ENCODE measurements around the gene PDXK. TPM values are rescaled to one million over a fixed set of nuclear protein-coding genes. Genes with fewer than 3 reads are reported as not detected.

Gene PDXK
- total RNA-seq, 4 donors from 2014 or later: 42.9 to 114 (median 82.0) TPM

DNA sequence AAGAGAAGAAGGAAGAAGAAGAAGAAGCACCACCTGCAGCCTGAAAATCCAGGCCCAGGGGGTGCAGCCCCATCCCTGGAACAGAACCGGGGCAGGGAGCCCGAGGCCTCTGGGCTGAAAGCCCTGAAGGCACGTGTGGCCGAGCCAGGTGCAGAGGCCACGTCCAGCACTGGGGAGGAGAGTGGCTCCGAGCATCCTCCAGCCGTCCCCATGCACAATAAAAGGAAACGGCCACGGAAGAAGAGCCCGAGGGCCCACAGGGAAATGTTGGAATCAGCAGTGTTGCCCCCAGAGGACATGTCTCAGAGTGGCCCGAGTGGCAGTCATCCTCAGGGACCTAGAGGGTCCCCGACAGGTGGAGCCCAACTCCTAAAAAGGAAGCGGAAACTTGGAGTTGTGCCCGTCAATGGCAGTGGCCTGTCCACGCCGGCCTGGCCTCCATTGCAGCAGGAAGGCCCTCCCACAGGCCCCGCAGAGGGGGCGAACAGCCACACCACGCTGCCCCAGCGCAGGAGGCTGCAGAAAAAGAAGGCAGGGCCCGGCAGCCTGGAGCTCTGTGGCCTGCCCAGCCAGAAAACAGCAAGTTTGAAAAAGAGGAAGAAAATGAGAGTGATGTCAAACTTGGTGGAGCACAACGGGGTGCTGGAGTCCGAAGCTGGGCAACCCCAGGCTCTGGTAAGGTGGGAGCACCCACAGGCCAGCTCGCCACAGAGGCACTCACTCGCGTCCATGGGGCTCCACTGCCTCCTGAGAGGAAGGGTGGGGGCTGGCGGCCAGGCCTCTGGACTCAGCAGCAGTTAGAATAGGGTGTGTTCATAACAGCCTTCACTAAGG lies 31.1 kb upstream of the PDXK start:
- peaks cover 30 to 100% (median 53%) of the 10 kb centered on the region in 3 donors for H3K36me3 ChIP-seq
- no peak for DNase-seq
- no peaks in the 10 kb centered on the region for H3K27me3 ChIP-seq
- TF ChIP-seq, protein P1, sequence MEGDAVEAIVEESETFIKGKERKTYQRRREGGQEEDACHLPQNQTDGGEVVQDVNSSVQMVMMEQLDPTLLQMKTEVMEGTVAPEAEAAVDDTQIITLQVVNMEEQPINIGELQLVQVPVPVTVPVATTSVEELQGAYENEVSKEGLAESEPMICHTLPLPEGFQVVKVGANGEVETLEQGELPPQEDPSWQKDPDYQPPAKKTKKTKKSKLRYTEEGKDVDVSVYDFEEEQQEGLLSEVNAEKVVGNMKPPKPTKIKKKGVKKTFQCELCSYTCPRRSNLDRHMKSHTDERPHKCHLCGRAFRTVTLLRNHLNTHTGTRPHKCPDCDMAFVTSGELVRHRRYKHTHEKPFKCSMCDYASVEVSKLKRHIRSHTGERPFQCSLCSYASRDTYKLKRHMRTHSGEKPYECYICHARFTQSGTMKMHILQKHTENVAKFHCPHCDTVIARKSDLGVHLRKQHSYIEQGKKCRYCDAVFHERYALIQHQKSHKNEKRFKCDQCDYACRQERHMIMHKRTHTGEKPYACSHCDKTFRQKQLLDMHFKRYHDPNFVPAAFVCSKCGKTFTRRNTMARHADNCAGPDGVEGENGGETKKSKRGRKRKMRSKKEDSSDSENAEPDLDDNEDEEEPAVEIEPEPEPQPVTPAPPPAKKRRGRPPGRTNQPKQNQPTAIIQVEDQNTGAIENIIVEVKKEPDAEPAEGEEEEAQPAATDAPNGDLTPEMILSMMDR (IDR thresholded peaks at IDR 0.05): no peak
- TF ChIP-seq POLR2A (IDR thresholded peaks at IDR 0.05): no peak
- H3K4me3 ChIP-seq: no peak overlapping the region
- WGBS, 2 donors: 85 to 97% methylated on average over 13 to 21 of the region's 27 CpGs
- H3K4me1 ChIP-seq: no peaks in the 10 kb centered on the region
- intact Hi-C loops (cut with DNase I): no loop called here
- no peaks in the 10 kb centered on the region for H3K9me3 ChIP-seq
- peak overlapping the region in 1 of 4 donors; percentile 22 for H3K27ac ChIP-seq

DNA sequence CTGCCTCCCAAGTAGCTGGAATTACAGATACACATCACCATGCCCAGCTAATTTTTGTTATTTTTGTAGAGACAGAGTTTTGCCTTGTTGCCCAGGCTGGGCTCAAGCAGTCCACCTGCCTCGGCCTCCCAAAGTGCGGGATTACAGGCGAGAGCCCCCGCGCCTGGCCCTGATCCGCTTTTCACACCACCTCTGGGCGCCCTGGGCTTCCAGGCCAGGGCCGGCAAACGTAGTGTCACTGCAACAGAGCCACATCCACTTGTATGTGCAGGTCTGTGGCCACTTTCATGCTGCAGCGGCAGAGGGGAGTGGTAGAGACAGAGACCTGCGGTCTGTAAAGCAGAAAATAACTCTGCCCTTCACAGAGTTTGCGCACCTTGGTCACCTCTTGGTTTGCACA lies 30.0 kb upstream of the PDXK start:
- WGBS, 2 donors: 94 to 98% methylated on average over 6 to 10 of the region's 12 CpGs
- no peak for DNase-seq
- no peak for TF ChIP-seq POLR2A (IDR thresholded peaks at IDR 0.05)
- TF ChIP-seq, protein P1 (IDR thresholded peaks at IDR 0.05): no peak
- Histone ChIP-seq H3K9me3 (no peaks in the 10 kb centered on the region), H3K27ac (no peak overlapping the region), H3K4me1 (no peaks in the 10 kb centered on the region), H3K27me3 (no peaks in the 10 kb centered on the region), H3K36me3 (peaks cover 30 to 100% (median 54%) of the 10 kb centered on the region in 3 donors), H3K4me3 (no peak overlapping the region)
- intact Hi-C loops (cut with DNase I): no loop called here

DNA sequence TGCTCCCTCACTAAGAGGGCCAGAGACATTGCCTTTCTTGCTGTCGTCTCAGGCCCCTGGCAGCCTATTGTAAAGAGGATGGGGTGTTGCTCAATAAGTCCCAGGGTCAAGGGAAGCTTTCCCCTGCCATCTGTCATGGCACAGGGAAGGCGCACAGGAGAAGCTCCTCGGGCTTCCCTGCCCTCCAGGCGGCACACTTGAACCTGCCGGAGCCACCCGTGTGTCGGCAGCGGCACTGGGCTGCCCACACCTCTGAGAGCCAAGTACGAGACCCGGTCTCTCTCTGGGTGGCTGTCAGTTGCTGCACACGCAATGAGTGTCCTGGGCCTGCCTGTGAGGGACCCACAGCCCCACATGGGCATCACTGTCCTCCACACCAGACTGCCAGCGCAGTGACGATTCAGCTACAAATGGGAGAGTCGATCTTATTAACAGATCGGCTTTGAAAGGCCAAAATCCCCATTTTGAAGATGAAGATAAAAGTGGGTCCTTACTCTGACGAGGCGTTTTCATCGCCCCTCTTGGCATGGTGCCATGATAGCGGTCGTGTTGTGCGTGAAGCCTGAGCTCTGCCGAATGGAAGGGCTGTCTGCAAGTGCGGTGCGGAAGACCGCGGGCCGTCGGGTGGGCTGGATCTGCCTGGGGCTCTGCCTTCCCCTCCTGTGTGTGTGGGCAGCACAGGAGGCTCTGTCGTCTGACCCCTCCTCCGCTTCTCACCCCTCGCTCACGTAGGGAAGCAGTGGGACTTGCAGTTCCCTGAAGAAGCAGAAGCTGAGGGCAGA lies 29.2 kb upstream of the PDXK start:
- intact Hi-C loops (cut with DNase I): no loop called here
- Histone ChIP-seq H3K9me3 (no peaks in the 10 kb centered on the region), H3K27ac (no peak overlapping the region), H3K4me1 (no peaks in the 10 kb centered on the region), H3K36me3 (peaks cover 30 to 100% (median 55%) of the 10 kb centered on the region in 3 donors), H3K4me3 (no peak overlapping the region), H3K27me3 (no peaks in the 10 kb centered on the region)
- DNase-seq: no peak
- 88 to 96% methylated on average over 15 to 20 of the region's 32 CpGs for WGBS, 2 donors
- TF ChIP-seq, protein P1 (IDR thresholded peaks at IDR 0.05): no peak
- TF ChIP-seq POLR2A (IDR thresholded peaks at IDR 0.05): no peak

DNA sequence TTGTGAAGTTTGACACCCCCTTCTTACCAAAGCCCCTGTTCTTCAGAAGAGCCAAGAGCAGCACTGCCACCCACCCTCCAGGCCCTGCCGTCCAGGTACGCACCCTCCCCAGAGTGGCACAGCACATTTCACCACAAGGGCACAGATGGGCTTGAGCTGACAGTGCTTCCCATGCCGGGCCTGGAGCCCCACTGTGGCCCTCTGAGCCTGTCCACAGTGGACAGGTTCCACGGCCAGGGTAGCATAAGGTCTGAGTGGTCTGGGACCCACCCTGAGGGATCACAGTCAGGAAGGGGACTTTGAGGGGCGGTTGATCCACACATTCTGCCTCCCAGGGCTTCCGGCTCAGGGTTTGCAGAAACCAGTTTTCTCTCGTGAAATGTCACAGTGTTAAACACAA lies 28.6 kb upstream of the PDXK start:
- Histone ChIP-seq H3K9me3 (no peaks in the 10 kb centered on the region), H3K4me3 (no peak overlapping the region), H3K27ac (no peak overlapping the region), H3K36me3 (peaks cover 30 to 100% (median 49%) of the 10 kb centered on the region in 3 donors), H3K27me3 (no peaks in the 10 kb centered on the region), H3K4me1 (no peaks in the 10 kb centered on the region)
- no peak for DNase-seq
- TF ChIP-seq, protein P1 (IDR thresholded peaks at IDR 0.05): no peak
- TF ChIP-seq POLR2A (IDR thresholded peaks at IDR 0.05): no peak
- WGBS, 2 donors: 83 to 89% methylated on average over 2 to 3 of the region's 7 CpGs
- intact Hi-C loops (cut with DNase I): no loop called here
